SW 1271 (cell line): Measurements from ENCODE around the gene AIP.

Experiments
- DNase-seq, 2 experiments: peaks; one replicate each; lab custom pipeline; 2025; lab: John Stamatoyannopoulos, UW

The AIP gene

DNA sequence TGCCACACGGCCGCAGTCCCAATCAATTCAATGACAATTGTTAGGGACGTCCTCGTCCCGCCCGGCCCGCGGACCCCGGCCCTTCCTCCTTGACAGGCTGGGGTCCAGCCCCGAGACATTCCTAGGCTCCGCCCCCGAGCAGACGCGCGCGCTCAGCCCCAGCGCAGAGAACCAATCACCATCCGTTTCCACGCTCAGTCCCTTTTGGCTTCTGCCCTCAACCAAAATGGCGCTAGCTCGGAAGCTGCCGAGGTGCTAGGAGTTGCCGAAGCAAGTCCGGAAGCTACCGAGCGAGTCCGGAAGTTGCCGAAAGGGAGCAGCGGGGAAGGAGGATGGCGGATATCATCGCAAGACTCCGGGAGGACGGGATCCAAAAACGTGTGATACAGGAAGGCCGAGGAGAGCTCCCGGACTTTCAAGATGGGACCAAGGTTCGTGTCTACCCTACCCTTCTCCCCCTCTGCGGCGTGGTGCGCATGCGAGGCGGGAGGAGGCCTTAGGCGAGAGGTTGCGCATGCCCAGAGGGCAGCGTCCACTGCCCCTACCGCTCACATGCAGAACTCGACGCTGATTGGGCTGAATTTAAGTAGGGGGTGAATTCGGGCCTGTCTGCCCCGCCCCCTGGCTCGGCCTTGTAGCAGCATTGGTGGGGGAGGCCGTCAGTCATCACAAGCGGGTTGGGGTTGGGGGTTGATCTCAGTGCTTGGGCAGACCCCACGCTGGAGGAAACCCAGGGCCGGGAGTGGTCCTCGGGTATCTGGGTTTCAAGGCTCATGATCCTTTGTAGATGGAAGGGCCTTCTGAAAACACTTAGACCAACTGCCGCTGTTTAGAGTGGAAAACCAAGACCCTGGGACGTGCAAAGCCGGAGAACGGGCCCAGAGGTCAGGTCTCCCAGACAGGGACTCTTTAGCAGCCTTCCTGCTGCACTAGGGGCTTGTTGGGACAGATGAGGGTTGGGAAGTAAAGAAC, at the start of gene AIP:
Gene AIP (plus strand): TSS at position 200 of the 972 bp plus-strand sequence. CDS start 133 bp downstream, at position 333.
- DNase-seq: peak; percentile 97 to 98

DNA sequence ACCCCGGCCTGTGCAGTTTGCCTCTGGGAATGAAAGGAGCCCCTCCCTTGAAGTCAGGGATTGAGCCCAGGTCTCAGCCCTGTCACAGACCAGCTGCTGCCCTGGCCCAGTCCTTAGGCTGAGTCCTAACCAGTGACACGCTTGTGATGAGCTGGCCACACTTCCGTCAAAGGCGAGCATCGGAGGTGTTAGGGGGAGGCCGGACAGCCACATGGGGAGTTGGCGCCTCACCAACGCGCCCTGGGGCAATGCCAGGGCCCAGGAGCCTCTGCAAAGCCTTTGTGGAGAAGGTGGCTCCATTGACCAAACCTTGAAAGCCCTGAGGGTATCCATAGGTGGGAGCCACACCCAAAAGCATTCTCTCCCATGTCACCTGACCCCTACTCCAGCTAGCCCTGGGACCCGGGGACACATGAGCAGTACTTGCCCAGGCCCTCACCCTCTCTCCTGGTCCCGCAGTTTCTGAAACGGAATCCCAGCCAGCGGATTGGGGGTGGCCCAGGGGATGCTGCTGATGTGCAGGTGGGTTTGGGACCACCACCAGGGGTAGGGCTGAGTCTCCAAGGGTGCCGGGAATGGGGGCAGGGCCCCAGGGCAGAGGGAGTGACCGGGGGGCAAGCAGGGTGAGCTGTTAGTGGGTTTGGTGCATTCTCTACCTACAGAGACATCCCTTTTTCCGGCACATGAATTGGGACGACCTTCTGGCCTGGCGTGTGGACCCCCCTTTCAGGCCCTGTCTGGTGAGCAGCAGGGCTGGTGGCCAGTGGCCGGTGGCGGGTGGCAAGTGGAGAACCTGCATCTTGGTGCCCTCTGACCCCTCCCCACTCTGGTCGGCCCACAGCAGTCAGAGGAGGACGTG, 49.1 kb upstream of the AIP start:
- DNase-seq: no peak

DNA sequence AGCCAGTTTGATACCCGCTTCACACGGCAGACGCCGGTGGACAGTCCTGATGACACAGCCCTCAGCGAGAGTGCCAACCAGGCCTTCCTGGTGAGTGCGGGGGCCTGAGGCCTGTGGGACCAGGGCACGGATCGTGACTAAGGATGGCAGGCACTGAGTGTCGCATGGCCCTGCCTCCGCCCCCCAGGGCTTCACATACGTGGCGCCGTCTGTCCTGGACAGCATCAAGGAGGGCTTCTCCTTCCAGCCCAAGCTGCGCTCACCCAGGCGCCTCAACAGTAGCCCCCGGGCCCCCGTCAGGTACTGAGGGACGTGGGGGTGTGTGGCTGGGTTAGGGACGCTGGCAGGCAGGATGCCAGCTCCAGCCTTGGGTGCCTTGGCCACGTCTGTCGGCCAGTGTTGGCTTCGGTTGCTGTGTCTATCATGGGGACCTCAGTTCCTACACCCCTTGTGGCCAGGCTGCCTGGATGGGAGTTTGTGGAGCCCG, 48.4 kb upstream of the AIP start:
- DNase-seq: no peak

DNA sequence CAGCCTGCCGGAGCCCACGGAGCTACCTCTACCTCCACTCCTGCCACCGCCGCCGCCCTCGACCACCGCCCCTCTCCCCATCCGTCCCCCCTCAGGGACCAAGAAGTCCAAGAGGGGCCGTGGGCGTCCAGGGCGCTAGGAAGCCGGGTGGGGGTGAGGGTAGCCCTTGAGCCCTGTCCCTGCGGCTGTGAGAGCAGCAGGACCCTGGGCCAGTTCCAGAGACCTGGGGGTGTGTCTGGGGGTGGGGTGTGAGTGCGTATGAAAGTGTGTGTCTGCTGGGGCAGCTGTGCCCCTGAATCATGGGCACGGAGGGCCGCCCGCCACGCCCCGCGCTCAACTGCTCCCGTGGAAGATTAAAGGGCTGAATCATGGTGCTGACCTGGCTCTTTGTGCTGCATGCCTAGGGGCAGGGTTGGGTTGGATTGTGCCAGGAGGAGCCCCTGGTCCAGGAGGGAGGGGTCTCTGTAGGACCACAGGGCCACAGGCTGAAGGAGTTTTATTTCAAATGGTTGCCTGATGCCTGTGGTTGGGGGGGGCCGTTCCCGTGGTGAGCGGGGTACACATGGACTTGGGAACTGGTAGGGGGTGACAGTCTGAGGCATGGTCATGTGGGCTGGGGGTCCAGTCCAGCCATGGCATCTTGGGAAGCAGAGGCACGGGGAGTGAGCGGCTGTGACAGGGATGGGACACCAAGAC, 47.6 kb upstream of the AIP start:
- no peak for DNase-seq

DNA sequence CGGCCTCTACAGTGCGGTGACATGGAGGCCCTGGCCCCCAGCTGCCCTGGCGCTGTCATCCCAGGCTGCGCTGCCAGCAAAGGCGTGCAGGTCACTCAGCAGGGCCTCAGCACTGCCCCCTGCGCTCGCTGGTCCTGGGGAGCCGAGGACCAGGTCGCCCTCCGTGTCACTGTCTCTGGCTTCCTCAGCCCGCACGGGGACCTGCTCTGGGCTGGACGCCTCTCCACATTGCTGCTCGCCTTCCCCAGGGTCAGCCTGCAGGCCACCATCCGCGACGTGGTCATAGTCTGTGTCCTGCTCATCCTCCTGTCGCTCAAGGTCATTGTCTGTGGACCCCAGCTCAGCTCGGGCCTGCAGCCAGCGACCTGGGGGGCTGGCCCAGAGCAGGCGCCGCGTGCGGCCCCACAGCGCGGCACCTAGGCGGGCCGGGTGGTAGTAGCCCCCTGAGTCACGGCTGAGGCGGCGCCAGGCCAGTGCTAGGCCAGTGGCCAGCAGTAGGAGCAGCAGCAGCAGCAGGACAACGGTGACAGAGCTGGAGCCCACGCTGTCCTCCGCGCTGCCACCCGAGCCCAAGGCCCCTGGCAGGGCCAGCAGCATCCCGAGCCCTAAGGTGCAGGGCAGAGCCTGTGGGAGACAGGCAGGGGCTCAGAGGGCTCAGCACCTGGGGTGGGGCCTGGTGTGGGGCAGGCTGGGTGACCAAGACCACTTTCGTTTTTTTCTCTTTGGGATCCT, 46.9 kb upstream of the AIP start:
- no peak for DNase-seq

DNA sequence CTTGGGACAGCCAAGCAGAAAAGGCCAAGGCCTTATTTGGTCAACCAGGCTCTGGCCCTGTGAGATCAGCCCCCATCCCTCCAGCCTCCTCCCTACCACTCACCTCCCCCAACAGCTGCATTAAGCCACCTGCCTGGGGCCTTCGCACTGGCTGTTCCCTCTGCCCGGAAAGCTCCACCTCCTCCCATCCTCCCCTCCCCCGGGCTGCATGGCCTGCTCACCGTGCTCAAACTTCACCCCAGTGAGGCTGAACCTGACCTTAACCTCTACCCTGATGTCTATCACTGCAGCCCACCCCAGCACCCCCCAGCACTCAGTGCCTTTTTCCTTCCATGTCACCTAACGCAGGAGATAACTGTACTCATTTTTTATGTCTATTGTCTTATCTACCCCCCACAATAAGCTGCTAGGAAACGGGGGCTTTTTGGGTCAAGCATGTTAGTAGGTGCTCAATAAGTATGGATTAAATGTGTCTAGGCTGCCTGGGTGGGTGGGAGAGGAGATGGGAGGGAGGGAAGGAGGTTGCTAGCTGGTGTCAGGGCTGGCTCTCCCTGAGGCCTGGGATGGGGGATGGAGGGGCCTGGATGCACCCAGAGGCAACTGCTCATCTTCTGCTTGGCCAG, 46.3 kb upstream of the AIP start:
- DNase-seq: no peak

DNA sequence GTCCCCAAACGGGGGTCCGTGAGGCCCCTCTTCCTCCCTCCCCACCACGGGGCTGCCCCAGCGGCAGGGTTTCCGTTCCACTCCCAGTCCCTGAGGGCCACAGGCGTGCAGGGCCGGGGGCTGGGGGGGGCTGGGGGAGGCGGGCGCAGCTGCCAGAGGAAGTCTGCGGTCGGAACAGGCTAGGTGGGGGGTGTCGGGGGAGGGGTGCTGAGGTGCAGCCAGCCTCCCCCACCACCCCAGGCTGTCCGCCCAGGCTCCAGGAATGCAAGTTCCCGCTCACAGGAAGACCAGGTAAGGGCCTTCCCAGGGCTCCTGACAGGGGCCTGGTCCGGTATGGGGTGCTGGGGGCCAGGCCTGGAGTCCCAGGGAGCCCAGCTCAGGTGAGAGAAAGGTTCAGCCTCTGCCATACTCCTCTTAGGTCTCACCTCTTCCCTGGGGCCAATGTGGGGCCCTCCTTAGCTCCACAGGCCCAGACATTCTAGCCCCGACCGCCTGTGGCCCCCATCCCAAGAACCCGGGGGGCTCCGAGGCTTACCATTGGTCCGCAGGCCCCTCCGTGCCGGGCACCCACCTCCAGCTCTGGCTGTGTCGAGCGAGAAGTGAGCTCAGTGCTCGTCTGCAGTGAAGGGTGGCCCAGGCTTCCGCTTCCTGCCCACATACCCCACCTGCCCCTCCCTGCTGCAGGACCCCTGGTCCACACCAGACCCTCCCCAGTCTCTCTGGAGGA, 45.6 kb upstream of the AIP start, which contains the start of gene PTPRCAP:
Gene PTPRCAP (minus strand): TSS at position 601 of the 727 bp plus-strand sequence. CDS start 63 bp downstream, at position 538.
- DNase-seq: no peak

DNA sequence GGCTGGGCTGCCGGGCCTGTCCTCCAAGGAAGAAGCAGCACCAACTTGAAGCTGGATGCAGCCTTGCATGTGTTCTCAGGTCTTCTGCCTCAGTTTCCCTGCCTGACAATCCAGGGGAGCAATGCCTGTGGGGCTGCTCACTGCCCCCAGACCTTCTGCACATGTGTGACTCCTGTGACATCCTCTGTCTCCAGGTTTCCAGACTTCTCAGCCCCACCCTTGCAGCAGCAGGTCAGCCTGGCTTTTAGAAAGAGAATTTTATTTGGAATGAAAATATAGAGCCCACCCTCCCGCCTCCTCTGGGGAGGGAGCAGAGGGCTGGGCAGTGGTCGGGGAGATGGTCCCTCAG, 45.0 kb upstream of the AIP start:
- no peak for DNase-seq

DNA sequence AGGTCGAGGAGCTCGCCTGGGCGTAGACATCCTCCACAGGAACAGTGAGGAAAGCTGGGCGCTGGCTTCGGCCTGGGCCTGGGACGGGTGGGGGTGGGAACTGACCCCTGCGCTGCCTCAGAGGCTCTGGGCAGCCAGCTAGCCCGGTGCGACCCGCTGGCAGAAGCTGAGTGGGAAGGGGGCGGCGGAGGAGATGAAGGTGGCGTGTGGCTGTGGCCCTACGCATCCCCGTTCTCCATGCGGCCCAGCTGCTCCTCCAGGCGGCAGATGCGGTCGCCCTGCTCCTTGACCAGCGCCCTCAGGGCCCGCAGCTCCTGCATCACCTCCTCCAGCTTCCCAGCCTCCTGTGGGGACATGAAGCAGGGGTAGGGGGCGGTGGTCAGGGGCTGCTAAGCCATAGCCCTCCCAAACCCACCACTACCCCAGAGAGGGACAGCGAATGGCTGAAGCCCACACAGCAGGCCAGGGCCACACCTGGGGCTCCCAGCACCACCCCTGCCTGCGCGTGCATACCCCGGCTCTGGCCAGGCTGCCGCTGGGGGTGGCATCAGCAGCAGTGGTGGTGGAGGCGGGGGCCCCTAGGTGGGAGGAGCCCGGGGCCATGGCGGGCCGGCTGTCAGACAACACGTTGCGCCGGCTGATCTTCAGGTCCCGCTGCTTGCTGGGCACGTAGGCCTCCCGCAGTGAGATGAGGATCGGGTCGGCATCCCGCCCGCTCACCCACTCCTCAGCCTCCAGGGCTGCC, 44.5 kb upstream of the AIP start:
- DNase-seq: no peak

DNA sequence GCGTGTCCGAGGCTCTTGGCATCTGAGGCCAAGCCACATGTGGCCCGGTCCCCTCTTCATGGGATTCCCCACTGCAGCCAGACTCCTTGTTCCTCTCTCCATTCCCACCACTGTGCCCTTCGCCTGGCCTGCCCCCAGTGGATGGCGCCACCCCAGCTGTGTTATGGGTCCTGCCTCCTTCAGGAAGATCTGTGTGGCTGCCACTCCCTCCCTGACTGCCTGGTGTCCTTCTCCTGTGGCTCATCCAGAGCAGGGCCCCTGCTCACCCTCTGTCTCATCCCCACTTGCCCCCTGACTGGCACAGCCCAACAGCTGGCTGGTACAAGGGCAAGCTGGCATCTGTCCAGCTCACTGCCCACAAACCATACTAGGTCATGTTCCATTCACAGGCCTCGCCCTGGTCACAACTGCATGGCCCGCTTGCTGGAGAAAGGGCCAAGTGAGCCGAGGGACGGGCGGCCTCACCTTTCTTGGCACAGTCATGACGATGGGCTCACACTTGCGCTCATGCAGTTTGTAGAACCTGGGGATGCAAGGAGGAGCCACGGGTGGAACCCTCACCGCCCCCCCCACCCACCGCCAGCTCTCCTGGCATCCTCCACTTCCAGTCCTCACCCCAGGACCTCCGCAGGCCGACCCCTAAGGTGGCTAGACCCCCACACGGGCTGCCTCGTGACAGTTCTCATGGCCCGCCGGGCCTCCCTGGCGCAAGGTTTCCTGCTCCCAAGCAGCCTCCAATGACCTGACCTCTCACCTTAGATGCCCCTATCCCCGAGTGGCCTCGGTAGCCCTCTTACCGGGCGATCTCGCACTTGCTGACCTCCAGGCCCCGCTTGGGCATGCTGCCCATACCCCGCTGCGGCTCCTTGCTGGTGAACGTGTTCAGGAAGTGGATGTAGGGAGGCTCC, 43.3 kb upstream of the AIP start:
- peak in 1 of 2 experiments; percentile 73 for DNase-seq

DNA sequence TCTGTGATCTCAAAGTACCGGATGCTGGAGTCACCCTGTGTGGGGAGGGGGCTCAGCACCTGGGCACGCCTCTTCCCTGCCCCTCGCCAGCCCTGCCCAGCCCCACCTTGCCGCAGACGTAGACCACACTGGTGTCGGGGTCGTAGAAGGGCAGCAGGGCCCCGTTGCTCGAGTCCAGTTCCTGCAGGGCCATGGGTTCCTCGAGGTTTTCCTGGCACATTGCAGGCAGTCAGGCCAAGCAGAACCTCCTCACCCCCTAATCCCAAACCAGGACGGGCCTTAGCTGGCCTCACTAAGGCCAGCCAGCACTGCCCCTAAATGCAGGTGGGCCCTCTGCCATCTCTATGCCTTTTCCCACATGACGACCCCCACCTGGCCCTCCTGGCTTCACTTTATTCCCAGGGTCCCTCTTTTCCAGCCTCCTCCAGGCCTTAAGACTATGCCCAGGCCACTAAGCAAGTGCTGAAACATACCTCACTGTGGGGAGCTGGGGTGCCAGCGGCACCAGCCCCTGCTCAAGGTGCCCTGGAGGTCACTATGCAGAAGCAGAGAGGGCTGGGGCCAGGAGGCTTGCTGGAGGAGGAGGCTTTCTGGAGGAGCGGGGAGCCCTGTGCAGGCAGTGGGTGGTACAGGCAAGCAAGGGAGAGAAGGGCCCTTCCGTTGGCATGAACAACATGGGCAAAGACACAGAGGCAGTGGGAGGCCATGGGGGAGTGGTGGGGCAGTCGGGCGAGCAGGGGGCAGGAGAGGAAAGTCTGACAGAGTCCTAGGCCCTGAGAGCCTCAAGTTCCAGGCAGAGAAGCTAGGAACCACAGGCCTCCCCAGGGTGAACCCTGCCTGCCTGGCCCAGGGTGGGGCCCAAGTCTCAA, 42.4 kb upstream of the AIP start:
- DNase-seq: no peak

DNA sequence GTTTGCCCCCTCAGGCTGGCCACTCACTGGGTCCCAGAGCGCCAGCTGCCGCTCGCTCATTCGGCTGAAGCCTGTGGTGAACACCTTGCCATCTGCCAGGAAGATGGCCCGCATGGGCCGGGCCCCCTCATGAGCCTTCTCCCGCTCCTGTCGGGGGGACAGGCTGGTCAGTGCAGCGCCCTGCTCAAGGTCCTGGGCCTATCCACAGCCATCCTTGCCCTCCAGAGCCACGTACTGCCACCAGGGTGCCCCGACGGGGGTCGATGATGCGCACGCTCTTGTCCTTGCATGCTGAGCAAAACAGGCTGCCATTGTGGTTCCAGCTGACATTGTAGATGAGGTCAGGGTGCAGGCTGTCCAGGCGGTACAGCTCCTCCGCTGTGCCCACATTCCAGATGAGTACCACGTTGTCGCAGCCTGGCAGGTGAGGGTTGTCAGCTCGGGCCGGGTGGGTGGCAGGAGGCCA, 41.7 kb upstream of the AIP start:
- no peak for DNase-seq

DNA sequence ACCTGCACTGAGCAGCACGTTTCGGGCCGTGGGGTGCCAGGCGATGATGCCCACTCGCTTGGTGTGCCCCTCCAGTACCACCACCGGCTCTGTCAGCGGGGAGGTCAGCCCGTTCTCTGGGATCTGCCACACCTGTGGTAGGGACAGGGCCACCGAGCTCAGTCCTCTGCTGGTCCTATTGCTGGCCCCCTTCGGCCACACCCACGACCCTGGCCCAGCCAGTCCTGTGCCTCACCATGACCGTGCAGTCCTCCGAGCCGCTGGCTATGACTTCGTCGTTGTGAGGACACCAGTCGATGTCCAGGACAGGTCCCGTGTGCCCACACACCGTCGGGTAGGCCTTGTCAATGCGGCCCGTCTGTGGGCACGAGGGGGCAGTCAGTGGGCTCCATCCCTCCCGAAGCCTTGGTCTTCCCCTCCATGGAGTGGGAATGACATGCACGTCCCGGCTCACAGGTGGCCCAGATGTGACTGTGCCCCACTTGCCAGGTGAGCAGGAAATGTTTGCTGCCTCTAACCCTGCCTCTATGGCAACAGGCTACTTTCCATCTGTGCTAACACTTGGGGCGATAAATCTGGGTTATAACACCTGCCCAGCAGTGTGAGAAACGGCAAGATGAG, 41.0 kb upstream of the AIP start:
- DNase-seq: no peak

DNA sequence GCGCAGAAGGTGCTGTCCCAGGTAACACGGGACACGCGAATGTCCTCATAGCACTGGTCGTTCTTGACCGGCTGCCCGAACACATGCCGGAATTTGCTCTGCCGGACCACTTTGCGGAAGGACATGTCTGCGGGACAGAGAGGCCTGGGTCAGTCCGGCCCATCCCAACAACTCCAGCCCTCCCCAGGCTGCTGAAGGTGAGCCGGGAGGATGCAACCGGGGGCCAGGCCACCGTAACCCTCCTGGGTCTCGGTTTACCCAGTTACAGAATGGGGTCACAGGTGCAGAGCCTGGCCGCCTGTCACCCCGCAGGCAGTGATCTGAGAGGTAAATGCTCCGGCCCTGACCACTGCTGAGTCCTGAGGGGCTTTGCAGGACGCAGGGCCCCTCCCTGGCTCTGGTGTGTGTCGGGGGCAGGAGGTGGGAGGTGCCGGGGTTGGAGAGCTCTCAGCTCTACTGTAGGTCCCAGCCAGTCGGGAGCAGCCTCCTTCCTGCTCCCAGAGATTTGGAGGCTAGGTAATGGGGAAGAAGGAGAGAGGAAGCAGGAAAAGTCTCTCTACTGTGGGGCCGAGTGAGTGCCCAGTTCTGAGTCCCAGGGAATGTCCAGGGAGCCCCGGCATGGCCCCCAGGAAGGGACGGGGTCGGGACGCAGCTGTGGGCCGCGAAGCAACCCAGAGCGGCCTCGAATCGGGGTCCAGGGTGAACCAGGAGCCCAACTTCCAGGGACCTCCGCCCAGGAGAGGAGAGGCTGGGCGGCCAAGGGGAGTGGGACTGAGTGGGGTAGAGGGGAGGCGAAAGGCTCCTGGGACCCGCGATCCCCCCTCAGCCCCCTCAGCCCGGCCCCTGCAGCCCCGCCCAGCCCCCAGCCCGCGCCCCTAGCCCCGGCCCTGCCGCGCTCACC, 40.1 kb upstream of the AIP start:
- no peak for DNase-seq

DNA sequence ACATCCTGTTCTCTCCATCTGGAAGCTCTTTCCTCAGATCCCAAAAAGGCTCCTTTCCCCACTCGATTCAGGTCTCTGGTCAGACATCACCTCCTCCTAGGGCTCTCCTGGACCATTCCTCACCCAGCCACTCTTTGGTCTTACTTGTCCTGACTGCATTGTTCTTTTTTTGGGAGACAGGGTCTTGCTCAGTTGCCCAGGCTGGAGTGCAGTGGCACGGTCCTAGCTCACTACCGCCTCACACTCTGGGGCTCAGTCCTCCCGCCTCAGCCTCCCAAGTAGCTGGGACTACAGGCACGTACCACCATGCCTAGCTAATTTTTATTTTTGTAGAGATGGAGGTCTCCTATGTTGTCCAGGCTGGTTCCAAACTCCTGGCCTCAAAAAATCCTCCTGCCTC, 37.3 kb upstream of the AIP start:
- no peak for DNase-seq

DNA sequence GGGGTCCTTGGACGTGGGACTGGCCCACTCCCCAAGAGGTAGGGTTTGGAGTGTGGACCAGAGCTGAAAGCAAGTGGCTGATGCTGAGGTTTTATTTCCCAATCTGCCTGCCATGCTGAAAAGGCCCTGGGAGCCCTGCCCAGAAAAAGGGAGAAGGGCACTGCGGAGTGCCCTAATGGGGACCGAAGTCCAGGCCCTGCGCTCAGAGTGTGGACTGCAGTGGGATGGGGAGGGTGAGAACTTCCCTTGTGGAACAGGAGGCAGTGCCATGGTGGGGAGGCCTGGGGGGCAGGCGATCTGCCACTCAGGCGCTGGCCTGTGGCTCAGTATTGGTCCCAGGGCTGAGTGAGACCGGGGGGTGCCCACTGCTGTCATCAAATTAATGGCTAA, 34.6 kb upstream of the AIP start:
- DNase-seq: no peak
